AG09319 (cell line): ENCODE results near the gene FARP1.

ENCODE experiments used
- DNase-seq: peaks from one replicate; pipeline ENCODE4 v3.0.0-alpha.2; 2010; ENCODE audit warnings: low read depth; ENCODE audit errors: extremely low read depth
- CTCF ChIP-seq: IDR thresholded peaks from 2 replicates; pipeline ENCODE4 v1.5.1; 2011; ENCODE audit warnings: low read depth, mild to moderate bottlenecking, inconsistent platforms, low read length, moderate library complexity

The FARP1 gene

DNA sequence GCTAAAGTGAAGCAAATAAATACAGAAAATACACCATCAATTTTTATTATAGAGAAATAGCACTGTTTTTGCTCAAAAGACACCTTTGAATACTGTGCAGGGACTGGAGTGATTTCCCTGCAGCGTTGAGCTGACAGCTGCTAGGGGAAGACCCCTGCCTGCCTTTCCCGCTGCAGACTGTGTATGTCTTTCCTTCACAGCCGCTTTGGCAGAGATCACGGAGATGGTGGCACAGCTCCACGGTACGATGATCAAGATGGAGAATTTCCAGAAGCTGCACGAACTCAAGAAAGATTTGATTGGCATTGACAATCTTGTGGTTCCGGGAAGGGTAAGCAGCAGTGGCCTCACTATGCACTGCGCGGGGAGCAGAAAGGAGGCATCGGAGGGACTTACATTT is 292.5 kb downstream of the FARP1 start:
- no peak for TF ChIP-seq CTCF
- DNase-seq: no peak

- no peak for TF ChIP-seq CTCF
Observed at GRCh38 chr13:98436233-98436910, 293.5 kb downstream of the FARP1 start.

DNA sequence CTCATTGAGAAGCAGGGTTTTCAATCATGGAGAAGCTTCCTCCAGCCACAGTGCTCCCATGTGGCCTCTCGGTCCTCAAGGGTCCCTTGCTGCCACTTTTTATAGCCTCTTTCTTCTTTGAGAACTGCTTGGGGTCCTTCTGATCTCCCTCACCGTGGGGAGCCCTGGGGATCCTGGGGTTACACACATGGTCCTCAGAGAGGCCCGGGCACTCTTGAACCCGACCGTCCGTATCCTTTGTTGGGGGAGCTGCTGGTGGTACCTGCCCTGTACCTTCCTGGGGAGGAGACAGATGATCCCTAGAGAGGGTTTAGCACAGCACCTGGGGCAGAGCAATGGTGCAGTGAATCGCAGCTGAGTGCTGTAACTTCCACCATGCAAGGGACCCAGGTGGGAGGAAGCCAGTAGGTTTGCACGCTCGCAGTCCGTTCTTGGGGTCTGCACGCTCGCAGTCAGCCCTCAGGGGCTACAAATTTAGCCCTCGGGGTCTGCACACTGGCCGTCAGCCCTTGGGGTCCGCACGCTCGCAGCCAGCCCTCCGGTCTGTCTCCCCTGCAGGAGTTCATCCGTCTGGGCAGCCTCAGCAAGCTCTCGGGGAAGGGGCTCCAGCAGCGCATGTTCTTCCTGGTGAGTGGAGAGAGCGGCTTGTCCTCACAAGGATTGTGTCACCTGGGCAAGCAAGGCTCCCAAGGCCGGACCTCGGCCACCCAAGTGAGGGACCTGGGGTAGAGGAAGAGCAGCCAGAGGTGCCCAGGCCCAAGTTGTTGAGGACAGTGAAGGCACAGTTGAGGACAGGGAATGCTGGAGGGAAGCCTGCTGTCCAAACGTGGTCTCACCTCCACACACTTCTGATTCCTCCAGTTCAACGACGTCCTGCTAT is 295.6 kb downstream of the FARP1 start:
- no peak for DNase-seq
- no peak for TF ChIP-seq CTCF

More at GRCh38 chr13:98436233-98436910, 293.5 kb downstream of the FARP1 start:
- no peak for DNase-seq

DNA sequence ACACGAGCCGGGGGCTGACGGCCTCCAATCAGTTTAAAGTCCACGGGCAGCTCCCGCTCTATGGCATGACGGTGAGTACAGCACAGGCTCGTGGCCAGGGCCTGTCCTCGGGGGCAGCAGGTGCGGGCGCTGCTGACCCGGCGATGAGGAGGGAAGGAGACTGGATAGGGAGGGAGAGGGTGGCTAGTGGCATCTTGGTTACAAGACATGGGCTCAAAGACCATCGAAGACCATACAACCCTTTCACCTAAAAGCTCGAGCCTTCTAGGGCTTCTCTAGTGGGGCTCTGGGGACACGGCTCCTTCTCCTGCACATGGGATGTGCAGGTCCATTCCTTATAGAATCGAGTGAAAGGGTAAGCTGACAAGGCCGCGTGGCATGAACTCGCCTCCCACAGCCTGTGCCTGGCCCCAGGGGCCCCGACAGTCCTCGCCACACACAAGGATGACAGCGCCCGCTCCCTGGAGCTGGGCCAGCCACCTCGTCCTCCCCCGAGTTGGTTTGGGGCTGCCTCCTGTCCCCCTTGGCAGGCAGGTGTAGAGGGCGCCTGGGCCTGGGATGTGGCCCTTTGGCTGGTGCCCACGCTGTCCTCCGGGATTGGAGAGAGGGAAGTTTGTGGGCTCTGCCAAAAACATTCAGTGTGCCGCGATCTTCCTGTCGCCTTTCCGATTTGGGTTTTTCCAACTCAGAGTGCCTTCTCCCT is 296.4 kb downstream of the FARP1 start:
- no peak for DNase-seq
- no peak for TF ChIP-seq CTCF

DNA sequence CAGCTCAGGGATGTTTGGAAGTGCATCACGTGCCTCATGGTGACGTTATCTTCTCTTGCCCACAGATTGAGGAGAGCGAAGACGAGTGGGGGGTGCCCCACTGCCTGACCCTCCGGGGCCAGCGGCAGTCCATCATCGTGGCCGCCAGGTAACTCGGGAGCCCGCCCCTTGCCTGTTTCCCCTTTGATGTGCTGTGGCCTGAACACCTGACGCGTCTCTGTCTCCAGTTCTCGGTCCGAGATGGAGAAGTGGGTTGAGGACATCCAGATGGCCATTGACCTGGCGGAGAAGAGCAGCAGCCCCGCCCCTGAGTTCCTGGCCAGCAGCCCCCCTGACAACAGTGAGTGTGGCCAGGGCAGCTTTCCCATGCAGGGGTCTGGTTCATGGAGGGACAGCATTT is 297.0 kb downstream of the FARP1 start:
- no peak for TF ChIP-seq CTCF
- no peak for DNase-seq

DNA sequence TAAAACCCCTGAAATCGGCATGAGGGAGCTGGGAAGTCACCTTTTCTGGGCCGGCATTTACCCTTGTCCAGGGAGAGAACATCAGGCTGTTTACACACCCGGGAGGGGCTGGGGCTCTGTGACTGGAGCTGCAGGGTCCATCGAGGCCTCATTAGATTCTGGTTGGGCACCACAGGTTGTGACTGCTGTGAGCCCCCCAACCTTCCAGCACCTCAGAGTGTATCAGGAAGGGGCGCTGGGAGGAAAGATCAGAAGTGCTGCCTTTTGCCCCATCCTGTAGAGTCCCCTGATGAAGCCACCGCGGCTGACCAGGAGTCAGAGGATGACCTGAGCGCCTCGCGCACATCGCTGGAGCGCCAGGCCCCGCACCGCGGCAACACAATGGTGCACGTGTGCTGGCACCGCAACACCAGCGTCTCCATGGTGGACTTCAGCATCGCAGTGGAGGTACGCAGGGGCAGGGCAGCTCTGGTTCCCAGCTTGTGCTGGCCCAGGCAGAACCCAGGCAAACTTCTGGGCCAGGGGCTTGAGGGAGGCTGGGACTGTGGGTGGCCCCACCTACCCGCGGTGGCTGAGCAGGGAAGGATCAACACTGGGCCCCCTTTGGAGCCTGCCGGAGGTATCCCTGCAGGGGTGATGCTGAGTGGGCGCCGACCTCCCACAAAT is 297.6 kb downstream of the FARP1 start:
- no peak for TF ChIP-seq CTCF
- DNase-seq: no peak
